ENCODE results near the gene NCAPD3. TPM values are rescaled to one million over a fixed set of nuclear protein-coding genes. Genes with fewer than 3 reads are reported as not detected.
A peak's percentile ranks its signal among the peaks of the same experiment; 100 is the strongest.

Gene NCAPD3
- polyA plus RNA-seq, 3 donors: 4.0 to 15.2 (median 6.0) TPM

- H3K4me1 Mint-ChIP-seq: peaks cover 39% of the 10 kb centered on the region
- Histone ChIP-seq H4K20me1 (ENCODE audit: insufficient read depth, low read length) (no peaks in the 10 kb centered on the region), H3K79me2 (ENCODE audit: insufficient read depth, low read length) (no peaks in the 10 kb centered on the region), H3K9me3 (replicated peaks in 1 of 2; ENCODE audit: control insufficient read depth in 1 of 2, insufficient read depth in 1 of 2, low read length in 2 of 2) (no peaks in the 10 kb centered on the region), H3K4me3 (replicated peaks in 1 of 3; ENCODE audit: low read depth in 2 of 3, low read length in 3 of 3) (peak overlapping the region in 1 of 3 experiments; percentile 1), H3K9ac (ENCODE audit: insufficient read depth, low read length, poor library complexity, severe bottlenecking) (no peak overlapping the region), H3K36me3 (replicated peaks in 1 of 2; ENCODE audit: control insufficient read depth in 1 of 2, insufficient read depth in 2 of 2, low read length in 2 of 2) (peaks cover 19 to 33% of the 10 kb centered on the region in 2 donors), H3K27me3 (ENCODE audit: control insufficient read depth in 2 of 2, insufficient read depth in 2 of 2, low read length in 2 of 2) (peaks cover 12 to 64% of the 10 kb centered on the region in 2 donors), H2AFZ (ENCODE audit: insufficient read depth, low read depth, low read length, poor library complexity, severe bottlenecking) (no peak overlapping the region), H3K4me2 (replicated peaks; ENCODE audit: extremely low read depth, low read length, poor library complexity, severe bottlenecking) (peak overlapping the region; percentile 30), H3K27ac (ENCODE audit: low read depth in 1 of 2, low read length in 2 of 2) (no peak overlapping the region), H3K4me1 (ENCODE audit: control insufficient read depth in 1 of 2, insufficient read depth in 2 of 2, low read length in 2 of 2) (peaks cover 16 to 25% of the 10 kb centered on the region in 2 donors)
- peaks cover 36 to 44% of the 10 kb centered on the region in 2 donors for H3K36me3 Mint-ChIP-seq
- 55% methylated on average over 4 of the region's 5 CpGs for WGBS (ENCODE audit: insufficient coverage)
- H3K9me3 Mint-ChIP-seq: peaks cover 0 to 2% (median 0%) of the 10 kb centered on the region in 7 donors
- no peak for DNase-seq
- peaks cover 51 to 67% (median 53%) of the 10 kb centered on the region in 3 donors for H3K27me3 Mint-ChIP-seq (ENCODE audit: low read depth in 3 of 3)
- peak overlapping the region in 1 of 2 donors; percentile 75 for H3K4me3 Mint-ChIP-seq
- TF ChIP-seq CTCF (IDR thresholded peaks at IDR 0.05): no peak
- intact Hi-C loops (cut with micrococcal nuclease): no loop called here
- H3K27ac Mint-ChIP-seq: peak overlapping the region in 2 of 7 donors; percentile 20 to 60
Observed at GRCh38 chr11:134266440-134266839, 42.7 kb upstream of the NCAPD3 start.

- WGBS (ENCODE audit: insufficient coverage): 94% methylated on average over 3 of the region's 7 CpGs
- intact Hi-C loops (cut with micrococcal nuclease): no loop called here
Observed at GRCh38 chr11:134264966-134265764, 41.4 kb upstream of the NCAPD3 start.

More at GRCh38 chr11:134264966-134265764, 41.4 kb upstream of the NCAPD3 start:
- H3K36me3 Mint-ChIP-seq: peaks cover 48 to 56% of the 10 kb centered on the region in 2 donors
- H4K20me1 ChIP-seq (ENCODE audit: insufficient read depth, low read length): no peaks in the 10 kb centered on the region
- H3K9ac ChIP-seq (ENCODE audit: insufficient read depth, low read length, poor library complexity, severe bottlenecking): no peak overlapping the region
- H3K27ac Mint-ChIP-seq: peak overlapping the region in 1 of 7 donors; percentile 7
- peaks cover 40 to 54% (median 41%) of the 10 kb centered on the region in 3 donors for H3K27me3 Mint-ChIP-seq (ENCODE audit: low read depth in 3 of 3)
- TF ChIP-seq CTCF (IDR thresholded peaks at IDR 0.05): no peak
- peaks cover 22 to 45% of the 10 kb centered on the region in 2 donors for H3K36me3 ChIP-seq (replicated peaks in 1 of 2; ENCODE audit: control insufficient read depth in 1 of 2, insufficient read depth in 2 of 2, low read length in 2 of 2)
- no peaks in the 10 kb centered on the region for H3K79me2 ChIP-seq (ENCODE audit: insufficient read depth, low read length)
- no peak overlapping the region for H2AFZ ChIP-seq (ENCODE audit: insufficient read depth, low read depth, low read length, poor library complexity, severe bottlenecking)
- H3K9me3 Mint-ChIP-seq: no peaks in the 10 kb centered on the region
- no peak overlapping the region for H3K4me2 ChIP-seq (replicated peaks; ENCODE audit: extremely low read depth, low read length, poor library complexity, severe bottlenecking)
- H3K27me3 ChIP-seq (ENCODE audit: control insufficient read depth in 2 of 2, insufficient read depth in 2 of 2, low read length in 2 of 2): peaks cover 6 to 54% of the 10 kb centered on the region in 2 donors
- no peak overlapping the region for H3K27ac ChIP-seq (ENCODE audit: low read depth in 1 of 2, low read length in 2 of 2)
- H3K4me3 ChIP-seq (replicated peaks in 1 of 3; ENCODE audit: low read depth in 2 of 3, low read length in 3 of 3): no peak overlapping the region
- peak overlapping the region in 1 of 2 donors; percentile 68 for H3K4me3 Mint-ChIP-seq
- peaks cover 23 to 36% of the 10 kb centered on the region in 2 donors for H3K4me1 ChIP-seq (ENCODE audit: control insufficient read depth in 1 of 2, insufficient read depth in 2 of 2, low read length in 2 of 2)
- DNase-seq: no peak
- H3K9me3 ChIP-seq (replicated peaks in 1 of 2; ENCODE audit: control insufficient read depth in 1 of 2, insufficient read depth in 1 of 2, low read length in 2 of 2): no peaks in the 10 kb centered on the region
- peaks cover 48% of the 10 kb centered on the region for H3K4me1 Mint-ChIP-seq

Measured in CD14-positive monocyte (primary cell).